ENCODE measurements around the gene CLCN2. TPM values are rescaled to one million over a fixed set of nuclear protein-coding genes. Genes with fewer than 3 reads are reported as not detected.
A peak's percentile ranks its signal among the peaks of the same experiment; 100 is the strongest.

Gene CLCN2
- total RNA-seq, 1 experiment from 2014 or later: 21.6 TPM

- no peaks in the 10 kb centered on the region for H3K4me1 ChIP-seq (ENCODE audit: control insufficient read depth in 1 of 2, insufficient read depth in 2 of 2, low read length in 2 of 2)
- H2AFZ ChIP-seq (ENCODE audit: low read depth, low read length, poor library complexity, severe bottlenecking): no peak overlapping the region
- ATAC-seq (peak; percentile 32; the same call in 1 of the 2 replicates), DNase-seq (ENCODE audit: low read depth, low spot score) (no peak)
- H3K9me3 ChIP-seq (ENCODE audit: control insufficient read depth in 1 of 2, insufficient read depth in 1 of 2, low read depth in 1 of 2, low read length in 2 of 2): no peaks in the 10 kb centered on the region
- intact Hi-C loops (cut with micrococcal nuclease): no loop called here
- no peaks in the 10 kb centered on the region for H3K36me3 ChIP-seq (ENCODE audit: control insufficient read depth in 1 of 2, insufficient read depth in 2 of 2, low read length in 2 of 2)
- POLR2A ChIA-PET: no interaction called here
- BruUV-seq (replicated peaks): no TSS peak
- TF ChIP-seq SIN3A (IDR thresholded peaks at IDR 0.05; ENCODE audit: low read depth) (no peak), MAX (IDR thresholded peaks at IDR 0.05) (no peak)
- no peak overlapping the region for H3K27ac ChIP-seq (ENCODE audit: low read depth, low read length)
- H3K27me3 ChIP-seq (ENCODE audit: insufficient read depth, low read length): no peaks in the 10 kb centered on the region
- H3K4me2 ChIP-seq (ENCODE audit: low read length): no peak overlapping the region
- CTCF ChIA-PET: no interaction called here
- H3K9me2 ChIP-seq (ENCODE audit: insufficient read depth): no peaks in the 10 kb centered on the region
- H4K20me1 ChIP-seq (ENCODE audit: insufficient read depth): no peaks in the 10 kb centered on the region
- RAD21 ChIA-PET (ENCODE audit: low non-redundant PET in 1 of 2, low total read pairs in 2 of 2, uncharacterized antibody in 2 of 2, unreplicated experiment in 2 of 2): no interaction called here
- H3K9ac ChIP-seq (ENCODE audit: low read length): no peak overlapping the region
- no peak overlapping the region for H3K4me3 ChIP-seq (replicated peaks in 1 of 2; ENCODE audit: low read depth in 1 of 2, low read length in 2 of 2)
- H3K79me2 ChIP-seq (ENCODE audit: insufficient read depth, low read length): no peaks in the 10 kb centered on the region
Observed at GRCh38 chr3:184389384-184389783, 28.0 kb upstream of the CLCN2 start.

- DNase-seq (ENCODE audit: low read depth, low spot score) (no peak), ATAC-seq (no peak)
- H3K36me3 ChIP-seq (ENCODE audit: control insufficient read depth in 1 of 2, insufficient read depth in 2 of 2, low read length in 2 of 2): no peaks in the 10 kb centered on the region
- no TSS peak for BruUV-seq (replicated peaks)
- H3K9me3 ChIP-seq (ENCODE audit: control insufficient read depth in 1 of 2, insufficient read depth in 1 of 2, low read depth in 1 of 2, low read length in 2 of 2): no peaks in the 10 kb centered on the region
- RAD21 ChIA-PET (ENCODE audit: low non-redundant PET in 1 of 2, low total read pairs in 2 of 2, uncharacterized antibody in 2 of 2, unreplicated experiment in 2 of 2): no interaction called here
- no peaks in the 10 kb centered on the region for H4K20me1 ChIP-seq (ENCODE audit: insufficient read depth)
- CTCF ChIA-PET: no interaction called here
- no peak overlapping the region for H3K9ac ChIP-seq (ENCODE audit: low read length)
- POLR2A ChIA-PET: no interaction called here
- H3K79me2 ChIP-seq (ENCODE audit: insufficient read depth, low read length): no peaks in the 10 kb centered on the region
- no peak overlapping the region for H2AFZ ChIP-seq (ENCODE audit: low read depth, low read length, poor library complexity, severe bottlenecking)
- no peaks in the 10 kb centered on the region for H3K27me3 ChIP-seq (ENCODE audit: insufficient read depth, low read length)
- no peaks in the 10 kb centered on the region for H3K9me2 ChIP-seq (ENCODE audit: insufficient read depth)
- H3K4me1 ChIP-seq (ENCODE audit: control insufficient read depth in 1 of 2, insufficient read depth in 2 of 2, low read length in 2 of 2): no peaks in the 10 kb centered on the region
- no peak overlapping the region for H3K27ac ChIP-seq (ENCODE audit: low read depth, low read length)
- TF ChIP-seq SRF (IDR thresholded peaks at IDR 0.05; ENCODE audit: low read depth) (no peak), ELF1 (IDR thresholded peaks at IDR 0.05; ENCODE audit: borderline replicate concordance, low read depth) (no peak)
- intact Hi-C loops (cut with micrococcal nuclease): no loop called here
- no peak overlapping the region for H3K4me2 ChIP-seq (ENCODE audit: low read length)
- H3K4me3 ChIP-seq (replicated peaks in 1 of 2; ENCODE audit: low read depth in 1 of 2, low read length in 2 of 2): no peak overlapping the region
Observed at GRCh38 chr3:184388936-184389230, 27.5 kb upstream of the CLCN2 start.
